Measurements from ENCODE around the gene PRSS16. TPM values are rescaled to one million over a fixed set of nuclear protein-coding genes. Genes with fewer than 3 reads are reported as not detected.

The PRSS16 gene
- total RNA-seq, 1 experiment from 2014 or later, result 32.5 TPM

- Histone ChIP-seq H3F3A (ENCODE audit: insufficient read depth, low read depth) (peaks cover 4% of the 10 kb centered on the region; the same call in 1 of the 2 replicates), H4K20me1 (ENCODE audit: insufficient read depth) (no peaks in the 10 kb centered on the region), H3K4me2 (no peak overlapping the region), H3K9me3 (ENCODE audit: insufficient read depth, low read depth) (no peaks in the 10 kb centered on the region), H3K79me2 (ENCODE audit: low read depth) (no peaks in the 10 kb centered on the region), H3K9me2 (ENCODE audit: insufficient read depth) (no peaks in the 10 kb centered on the region), H3K4me1 (replicated peaks; ENCODE audit: insufficient read depth) (peaks cover 11% of the 10 kb centered on the region), H3K4me3 (no peak overlapping the region), H3K27ac (no peak overlapping the region), H3K27me3 (ENCODE audit: insufficient read depth, low read depth) (no peaks in the 10 kb centered on the region), H2AFZ (no peak overlapping the region), H3K36me3 (ENCODE audit: low read depth) (no peaks in the 10 kb centered on the region)
- no peak for TF ChIP-seq EZH2 (IDR thresholded peaks at IDR 0.05; ENCODE audit: low read depth)
- no peak for TF ChIP-seq CTCF (conservative IDR thresholded peaks at IDR 0.05)
- intact Hi-C loops (cut with micrococcal nuclease; ENCODE audit: unreplicated experiment), result no loop called here
- POLR2A ChIA-PET (ENCODE audit: unreplicated experiment), result no interaction called here
- no TSS peak for BruUV-seq (replicated peaks)
- DNase-seq, result no peak
- CTCF ChIA-PET, result interaction anchor here (0.6 kb wide), 1 partner anchor 265 kb away, joined by 3 read pairs; no protein-coding TSS in a partner anchor
Measured at GRCh38 chr6:27254566-27254965, 7.1 kb downstream of the PRSS16 start.

- H3K4me1 ChIP-seq (replicated peaks; ENCODE audit: insufficient read depth), result peaks cover 6% of the 10 kb centered on the region; the same call in 1 of the 2 replicates
- no peaks in the 10 kb centered on the region for H3K36me3 ChIP-seq (ENCODE audit: low read depth)
- CTCF ChIA-PET, result no interaction called here
- no peaks in the 10 kb centered on the region for H4K20me1 ChIP-seq (ENCODE audit: insufficient read depth)
- no peak overlapping the region for H3K4me3 ChIP-seq
- peaks cover 4% of the 10 kb centered on the region; the same call in 1 of the 2 replicates for H3F3A ChIP-seq (ENCODE audit: insufficient read depth, low read depth)
- no peaks in the 10 kb centered on the region for H3K9me2 ChIP-seq (ENCODE audit: insufficient read depth)
- H2AFZ ChIP-seq, result no peak overlapping the region
- no TSS peak for BruUV-seq (replicated peaks)
- H3K27me3 ChIP-seq (ENCODE audit: insufficient read depth, low read depth), result no peaks in the 10 kb centered on the region
- H3K27ac ChIP-seq, result no peak overlapping the region
- POLR2A ChIA-PET (ENCODE audit: unreplicated experiment), result no interaction called here
- H3K79me2 ChIP-seq (ENCODE audit: low read depth), result no peaks in the 10 kb centered on the region
- TF ChIP-seq EZH2 (IDR thresholded peaks at IDR 0.05; ENCODE audit: low read depth), result no peak
- TF ChIP-seq CTCF (conservative IDR thresholded peaks at IDR 0.05), result no peak
- DNase-seq, result no peak
- no peak overlapping the region for H3K4me2 ChIP-seq
- H3K9me3 ChIP-seq (ENCODE audit: insufficient read depth, low read depth), result no peaks in the 10 kb centered on the region
- intact Hi-C loops (cut with micrococcal nuclease; ENCODE audit: unreplicated experiment), result no loop called here
Measured at GRCh38 chr6:27255866-27256265, 8.4 kb downstream of the PRSS16 start.

GRCh38 chr6:27260369-27260768 lies 12.9 kb downstream of the PRSS16 start:
- H4K20me1 ChIP-seq (ENCODE audit: insufficient read depth), result no peaks in the 10 kb centered on the region
- H3K27me3 ChIP-seq (ENCODE audit: insufficient read depth, low read depth), result no peaks in the 10 kb centered on the region
- H3F3A ChIP-seq (ENCODE audit: insufficient read depth, low read depth), result no peaks in the 10 kb centered on the region; the same call in 1 of the 2 replicates
- no peaks in the 10 kb centered on the region for H3K4me1 ChIP-seq (replicated peaks; ENCODE audit: insufficient read depth)
- POLR2A ChIA-PET (ENCODE audit: unreplicated experiment), result no interaction called here
- intact Hi-C loops (cut with micrococcal nuclease; ENCODE audit: unreplicated experiment), result no loop called here
- H3K4me3 ChIP-seq, result no peak overlapping the region
- TF ChIP-seq CTCF (conservative IDR thresholded peaks at IDR 0.05) (no peak), EZH2 (IDR thresholded peaks at IDR 0.05; ENCODE audit: low read depth) (no peak)
- BruUV-seq (replicated peaks), result no TSS peak
- CTCF ChIA-PET, result no interaction called here
- H3K27ac ChIP-seq, result no peak overlapping the region
- H3K79me2 ChIP-seq (ENCODE audit: low read depth), result no peaks in the 10 kb centered on the region
- H3K9me2 ChIP-seq (ENCODE audit: insufficient read depth), result no peaks in the 10 kb centered on the region
- no peaks in the 10 kb centered on the region for H3K36me3 ChIP-seq (ENCODE audit: low read depth)
- DNase-seq, result no peak
- no peak overlapping the region for H3K4me2 ChIP-seq
- H3K9me3 ChIP-seq (ENCODE audit: insufficient read depth, low read depth), result no peaks in the 10 kb centered on the region
- no peak overlapping the region for H2AFZ ChIP-seq
